Endodermal cell (in vitro differentiated cells): Measurements from ENCODE around the gene TTC21A. TPM values are rescaled to one million over a fixed set of nuclear protein-coding genes. Genes with fewer than 3 reads are reported as not detected.

Experiments used
- DNase-seq: peaks from one replicate; pipeline ENCODE4 v3.0.0-alpha.2; 2017
- H3K27ac ChIP-seq: 2 replicates; pipeline ENCODE4 v1.5.1; 2013; ENCODE audit warnings: mild to moderate bottlenecking, low read depth, low read length, moderate library complexity
- H3K27me3 ChIP-seq: 2 replicates; pipeline ENCODE4 v1.6.1; 2013; ENCODE audit warnings: mild to moderate bottlenecking, low read length, moderate library complexity; ENCODE audit not compliant: insufficient read depth, control insufficient read depth, poor library complexity, severe bottlenecking
- H3K36me3 ChIP-seq: 2 replicates; pipeline ENCODE4 v1.7.0; 2013; ENCODE audit warnings: mild to moderate bottlenecking, low read length, moderate library complexity; ENCODE audit not compliant: control insufficient read depth, insufficient read depth
- H3K4me1 ChIP-seq: one replicate; pipeline ENCODE4 v1.7.0; 2013; ENCODE audit warnings: low read length; ENCODE audit not compliant: control insufficient read depth, insufficient read depth
- H3K4me3 ChIP-seq: 2 replicates; pipeline ENCODE4 v1.5.1; 2013; ENCODE audit warnings: mild to moderate bottlenecking, low read length, moderate library complexity
- H3K9ac ChIP-seq: 2 replicates; pipeline ENCODE4 v1.6.1; 2013; ENCODE audit warnings: mild to moderate bottlenecking, low read length, moderate library complexity; ENCODE audit not compliant: poor library complexity, severe bottlenecking; ENCODE audit errors: extremely low read depth
- H3K9me3 ChIP-seq: 2 replicates; pipeline ENCODE4 v1.6.1; 2013; ENCODE audit warnings: mild to moderate bottlenecking, low read length, moderate library complexity; ENCODE audit not compliant: control insufficient read depth
- H3K27ac Mint-ChIP-seq: 2 replicates; pipeline ENCODE4 v1.8.0; 2020; ENCODE audit warnings: mixed read lengths
- H3K27me3 Mint-ChIP-seq: 2 replicates; pipeline ENCODE4 v1.8.0; 2021; ENCODE audit warnings: mild to moderate bottlenecking, mixed read lengths; ENCODE audit not compliant: insufficient read depth
- H3K36me3 Mint-ChIP-seq: 2 replicates; pipeline ENCODE4 v1.8.0; 2020; ENCODE audit warnings: low read depth, mixed read lengths
- H3K4me1 Mint-ChIP-seq: 2 replicates; pipeline ENCODE4 v1.8.0; 2020; ENCODE audit warnings: mixed read lengths
- H3K4me3 Mint-ChIP-seq: 2 replicates; pipeline ENCODE4 v1.8.0; 2020; ENCODE audit warnings: mild to moderate bottlenecking, moderate library complexity, mixed read lengths
- H3K9me3 Mint-ChIP-seq: 2 replicates; pipeline ENCODE4 v1.8.0; 2020; ENCODE audit warnings: mild to moderate bottlenecking, mixed read lengths
- WGBS, 2 experiments: methylation state at CpG; one replicate each; pipeline versions ENCODE4 v1.1.5 to v1.1.7; 2013; ENCODE audit warnings: missing lambda C conversion rate in 2 of 2, mixed read lengths in 1 of 2; ENCODE audit not compliant: insufficient coverage in 1 of 2, insufficient read length in 1 of 2; 5-methylcytosine and 5-hydroxymethylcytosine counted together
- total RNA-seq, 2 donors: library from RNA; stranded (reverse); fragmentation: NEBNext Ultra II Directional in 1 of 2; extraction: Animal tissue kit (Norgen Biotek cat#: 25700) in 1 of 2; gene quantifications; 2 replicates in 1 of 2; 3 replicates in 1 of 2; pipeline ENCODE4 v1.2.1, GENCODE V29; 2021
- TF ChIP-seq, protein P1 (sequence below): fragments of 200-600 bp; sonication (generic); conservative IDR thresholded peaks from 2 replicates; pipeline ENCODE4 v1.5.0; 2021; ENCODE audit warnings: antibody characterized with exemption, mild to moderate bottlenecking

Gene TTC21A
- total RNA-seq, 2 donors from 2014 or later: 5.7 to 5.8 TPM

DNA sequence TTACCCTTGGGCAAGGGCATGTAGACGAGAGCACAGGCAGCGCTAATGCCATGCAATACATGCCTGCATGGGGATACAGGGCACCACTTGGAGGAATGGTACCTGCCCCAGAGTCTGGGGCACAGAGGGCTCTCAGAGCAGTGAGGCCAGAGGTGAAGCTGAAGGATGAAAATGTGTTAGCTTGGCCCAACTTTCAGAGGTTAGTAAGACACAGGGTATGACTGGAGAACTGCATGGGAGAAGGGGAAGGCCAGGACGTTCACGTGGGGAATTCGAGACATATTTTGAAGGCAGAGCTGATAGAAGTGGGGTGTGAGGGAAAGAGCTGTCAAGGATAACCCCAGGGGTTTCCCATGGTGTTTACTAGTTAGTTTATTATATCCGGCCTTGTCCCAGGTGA lies 26.3 kb downstream of the TTC21A start:
- Mint-ChIP-seq H3K4me3 (no peak overlapping the region), H3K36me3 (no peaks in the 10 kb centered on the region), H3K9me3 (no peaks in the 10 kb centered on the region), H3K27ac (no peak overlapping the region), H3K27me3 (no peaks in the 10 kb centered on the region), H3K4me1 (peaks cover 8% of the 10 kb centered on the region)
- Histone ChIP-seq H3K27me3 (no peaks in the 10 kb centered on the region), H3K9ac (no peak overlapping the region), H3K4me1 (no peaks in the 10 kb centered on the region), H3K27ac (no peak overlapping the region), H3K9me3 (no peaks in the 10 kb centered on the region), H3K36me3 (no peaks in the 10 kb centered on the region), H3K4me3 (no peak overlapping the region)
- TF ChIP-seq, protein P1, sequence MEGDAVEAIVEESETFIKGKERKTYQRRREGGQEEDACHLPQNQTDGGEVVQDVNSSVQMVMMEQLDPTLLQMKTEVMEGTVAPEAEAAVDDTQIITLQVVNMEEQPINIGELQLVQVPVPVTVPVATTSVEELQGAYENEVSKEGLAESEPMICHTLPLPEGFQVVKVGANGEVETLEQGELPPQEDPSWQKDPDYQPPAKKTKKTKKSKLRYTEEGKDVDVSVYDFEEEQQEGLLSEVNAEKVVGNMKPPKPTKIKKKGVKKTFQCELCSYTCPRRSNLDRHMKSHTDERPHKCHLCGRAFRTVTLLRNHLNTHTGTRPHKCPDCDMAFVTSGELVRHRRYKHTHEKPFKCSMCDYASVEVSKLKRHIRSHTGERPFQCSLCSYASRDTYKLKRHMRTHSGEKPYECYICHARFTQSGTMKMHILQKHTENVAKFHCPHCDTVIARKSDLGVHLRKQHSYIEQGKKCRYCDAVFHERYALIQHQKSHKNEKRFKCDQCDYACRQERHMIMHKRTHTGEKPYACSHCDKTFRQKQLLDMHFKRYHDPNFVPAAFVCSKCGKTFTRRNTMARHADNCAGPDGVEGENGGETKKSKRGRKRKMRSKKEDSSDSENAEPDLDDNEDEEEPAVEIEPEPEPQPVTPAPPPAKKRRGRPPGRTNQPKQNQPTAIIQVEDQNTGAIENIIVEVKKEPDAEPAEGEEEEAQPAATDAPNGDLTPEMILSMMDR: no peak
- no peak for DNase-seq
- WGBS, 2 experiments: 76 to 77% methylated on average over 6 of the region's 6 CpGs

DNA sequence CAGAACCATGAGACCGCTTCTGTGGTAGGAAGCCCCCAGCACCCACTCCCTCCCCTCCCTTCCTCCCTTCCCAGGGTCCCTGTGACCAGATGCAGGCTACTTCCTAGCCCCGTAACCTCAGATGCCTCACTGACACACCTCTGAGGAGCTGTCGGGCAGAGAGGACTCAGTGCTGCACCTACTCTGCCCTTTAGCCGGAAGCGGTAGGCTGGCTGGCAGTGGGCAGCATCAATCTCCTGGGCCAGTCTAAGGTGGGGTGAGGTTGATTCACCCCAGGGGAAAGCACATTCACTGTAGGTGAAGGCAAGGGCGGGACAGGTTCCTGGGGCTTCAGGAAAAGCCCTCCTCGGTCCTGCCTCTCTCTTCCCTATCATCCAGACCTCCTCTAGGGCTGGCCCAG lies 26.8 kb downstream of the TTC21A start:
- H3K4me1 ChIP-seq: no peaks in the 10 kb centered on the region
- no peak overlapping the region for H3K27ac Mint-ChIP-seq
- TF ChIP-seq, protein P1: no peak
- H3K27me3 Mint-ChIP-seq: no peaks in the 10 kb centered on the region
- no peaks in the 10 kb centered on the region for H3K9me3 Mint-ChIP-seq
- no peaks in the 10 kb centered on the region for H3K27me3 ChIP-seq
- H3K4me1 Mint-ChIP-seq: peaks cover 8% of the 10 kb centered on the region
- no peak overlapping the region for H3K27ac ChIP-seq
- no peaks in the 10 kb centered on the region for H3K36me3 Mint-ChIP-seq
- no peaks in the 10 kb centered on the region for H3K9me3 ChIP-seq
- H3K4me3 ChIP-seq: no peak overlapping the region
- no peak overlapping the region for H3K4me3 Mint-ChIP-seq
- H3K9ac ChIP-seq: no peak overlapping the region
- no peak for DNase-seq
- WGBS, 2 experiments: 84% methylated on average over 7 of the region's 7 CpGs; no CpG with 5 or more reads in 1 of the 2 experiments
- H3K36me3 ChIP-seq: no peaks in the 10 kb centered on the region

DNA sequence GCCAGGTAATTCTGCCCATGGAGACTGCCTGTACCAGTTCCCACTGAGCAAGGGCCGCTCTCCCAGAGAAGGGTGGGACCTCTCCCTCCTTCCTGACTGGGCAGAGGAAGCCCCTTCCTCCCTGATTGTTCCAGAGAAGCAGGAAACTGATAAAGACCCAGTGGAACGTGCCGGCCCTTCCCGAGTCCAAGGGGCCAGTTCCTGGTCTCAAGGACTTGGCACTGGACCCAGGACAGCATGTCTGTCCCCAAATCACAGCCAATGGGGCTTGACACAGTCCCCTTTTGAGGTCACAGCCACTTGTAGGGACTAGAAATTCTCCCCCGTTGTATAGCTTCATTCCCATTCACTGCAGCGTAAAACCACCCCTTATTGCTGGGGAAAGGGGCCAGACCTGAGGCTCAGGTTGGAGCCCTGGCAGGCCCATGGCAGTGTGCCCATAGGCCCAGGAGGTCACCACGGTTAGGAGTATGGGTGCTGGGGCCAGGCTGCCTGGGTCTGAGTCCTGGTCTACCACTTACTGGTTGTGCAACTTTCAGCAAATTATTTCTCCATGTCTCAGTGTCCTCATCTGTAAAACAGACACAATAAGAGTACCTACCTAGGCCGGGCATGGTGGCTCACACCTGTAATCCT lies 27.8 kb downstream of the TTC21A start:
- Histone ChIP-seq H3K36me3 (peaks cover 5% of the 10 kb centered on the region), H3K9ac (no peak overlapping the region), H3K27ac (no peak overlapping the region), H3K4me1 (no peaks in the 10 kb centered on the region), H3K4me3 (no peak overlapping the region), H3K27me3 (no peaks in the 10 kb centered on the region), H3K9me3 (no peaks in the 10 kb centered on the region)
- Mint-ChIP-seq H3K27ac (no peak overlapping the region), H3K27me3 (no peaks in the 10 kb centered on the region), H3K36me3 (no peaks in the 10 kb centered on the region), H3K4me1 (peaks cover 8% of the 10 kb centered on the region), H3K4me3 (no peak overlapping the region), H3K9me3 (no peaks in the 10 kb centered on the region)
- 85 to 90% methylated on average over 4 to 8 of the region's 8 CpGs for WGBS, 2 experiments
- no peak for DNase-seq
- TF ChIP-seq, protein P1: no peak
